Upper lobe of left lung (tissue), 6 donors: ENCODE data around the gene PHF20. TPM values are rescaled to one million over a fixed set of nuclear protein-coding genes. Genes with fewer than 3 reads are reported as not detected.

Experiments
- ATAC-seq, 2 donors: fragments of 200-7000 bp; cut with Tn5 transposase; one replicate each; pipeline ENCODE4 v1.9.1; 2022; ENCODE audit warnings: mild to moderate bottlenecking in 2 of 2, moderate library complexity in 2 of 2; ENCODE audit not compliant: low FRiP score in 2 of 2
- DNase-seq, 2 donors: peaks; one replicate each; pipeline ENCODE4 v3.0.0-alpha.2; 2019 to 2020
- H3K27ac ChIP-seq, 4 donors: fragments of 200-600 bp; sonication (generic); one replicate each; pipeline ENCODE4 v1.5.1; 2016 to 2019
- H3K27me3 ChIP-seq, 4 donors: fragments of 200-600 bp; sonication (generic); one replicate each; pipeline ENCODE4 v1.5.1; 2017 to 2019
- H3K36me3 ChIP-seq, 4 donors: fragments of 200-600 bp; sonication (generic); one replicate each; pipeline ENCODE4 v1.5.1; 2016 to 2019
- H3K4me1 ChIP-seq, 4 donors: fragments of 200-600 bp; sonication (generic); one replicate each; pipeline ENCODE4 v1.5.1; 2018 to 2019
- H3K4me3 ChIP-seq, 4 donors: fragments of 200-600 bp; sonication (generic); one replicate each; pipeline ENCODE4 v1.5.1; 2017 to 2019; ENCODE audit warnings: mild to moderate bottlenecking in 2 of 4, moderate library complexity in 1 of 4
- H3K9me3 ChIP-seq, 4 donors: fragments of 200-600 bp; sonication (generic); one replicate each; pipeline ENCODE4 v1.5.1; 2018 to 2019
- CTCF ChIP-seq, 6 experiments: fragments of 450-650 bp in 4 of 6; fragments of 200-600 bp in 2 of 6; sonication (generic) in 2 of 6; IDR thresholded peaks; one replicate each; pipeline ENCODE4 v1.5.1; 2016 to 2019; ENCODE audit warnings: antibody characterized with exemption in 6 of 6
- EP300 ChIP-seq, 4 donors: sonication (generic); formaldehyde crosslinking; IDR thresholded peaks; one replicate each; pipeline ENCODE4 v1.5.1; 2017; ENCODE audit warnings: antibody characterized with exemption in 4 of 4, control low read depth in 2 of 4
- POLR2A ChIP-seq, 4 donors: fragments of 450-650 bp; IDR thresholded peaks; one replicate each; pipeline ENCODE4 v1.5.1; 2016 to 2017; ENCODE audit warnings: antibody characterized with exemption in 4 of 4, mild to moderate bottlenecking in 2 of 4
- POLR2AphosphoS5 ChIP-seq, 2 donors: sonication (generic); formaldehyde crosslinking; IDR thresholded peaks; one replicate each; pipeline ENCODE4 v1.5.1; 2017; ENCODE audit warnings: antibody characterized with exemption in 2 of 2
- WGBS, 2 donors: methylation state at CpG; one replicate each; pipeline ENCODE4 v1.1.5; 2017 to 2018; 5-methylcytosine and 5-hydroxymethylcytosine counted together
- total RNA-seq, 6 donors: library from RNA; depleted of rRNA in 4 of 6; stranded (reverse); fragments of >200 nt in 4 of 6; gene quantifications; one replicate each; pipeline versions ENCODE4 v1.1.0 to v1.2.1, GENCODE V29; 2016 to 2021
- donor health status: DM: no; HTN: no; CAD: no; lungs with moderate emphysema.
- donor health status: DM: no; HTN: yes; CAD: no; lungs with severe emphysema.

The PHF20 gene
- total RNA-seq, 6 donors from 2014 or later = 29.9 to 65.9 (median 42.5) TPM

DNA sequence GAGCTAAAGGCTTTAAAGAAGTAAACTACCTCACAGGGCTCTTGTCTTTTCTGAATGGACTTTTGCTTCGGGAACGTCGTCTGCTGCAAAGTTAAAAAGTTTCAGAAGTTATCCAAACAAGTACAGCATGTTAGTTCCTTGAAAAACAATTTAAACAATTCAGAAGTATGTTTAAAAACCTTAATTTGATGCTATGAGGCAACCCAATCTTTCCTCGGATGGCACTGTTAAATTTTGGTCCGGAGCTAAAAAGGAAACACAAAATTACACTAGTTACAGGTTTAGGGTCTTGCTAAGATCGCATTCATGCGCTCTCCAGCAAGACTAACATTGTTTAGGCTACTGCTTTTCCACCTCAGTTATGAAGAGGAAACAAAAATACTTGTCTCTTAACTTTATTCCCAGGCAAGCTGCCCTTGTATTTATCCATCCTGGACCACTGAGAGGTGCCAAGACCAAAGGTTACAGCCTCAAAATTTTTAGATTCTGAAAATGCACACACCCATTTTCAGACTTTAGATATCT is 42.5 kb upstream of the PHF20 start:
- H3K27ac ChIP-seq = no peak overlapping the region
- peaks cover 22 to 52% (median 37%) of the 10 kb centered on the region in 4 donors for H3K4me1 ChIP-seq
- H3K9me3 ChIP-seq = no peaks in the 10 kb centered on the region
- H3K27me3 ChIP-seq = no peaks in the 10 kb centered on the region
- ATAC-seq (no peak), DNase-seq (no peak)
- TF ChIP-seq POLR2A (IDR thresholded peaks at IDR 0.05) = no peak
- TF ChIP-seq POLR2AphosphoS5 (IDR thresholded peaks at IDR 0.05) = no peak
- no peak for TF ChIP-seq CTCF (IDR thresholded peaks at IDR 0.05)
- no peak for TF ChIP-seq EP300 (IDR thresholded peaks at IDR 0.05)
- no peak overlapping the region for H3K4me3 ChIP-seq
- 80 to 81% methylated on average over 7 of the region's 7 CpGs for WGBS, 2 donors
- peaks cover 63 to 100% (median 93%) of the 10 kb centered on the region in 4 donors for H3K36me3 ChIP-seq

DNA sequence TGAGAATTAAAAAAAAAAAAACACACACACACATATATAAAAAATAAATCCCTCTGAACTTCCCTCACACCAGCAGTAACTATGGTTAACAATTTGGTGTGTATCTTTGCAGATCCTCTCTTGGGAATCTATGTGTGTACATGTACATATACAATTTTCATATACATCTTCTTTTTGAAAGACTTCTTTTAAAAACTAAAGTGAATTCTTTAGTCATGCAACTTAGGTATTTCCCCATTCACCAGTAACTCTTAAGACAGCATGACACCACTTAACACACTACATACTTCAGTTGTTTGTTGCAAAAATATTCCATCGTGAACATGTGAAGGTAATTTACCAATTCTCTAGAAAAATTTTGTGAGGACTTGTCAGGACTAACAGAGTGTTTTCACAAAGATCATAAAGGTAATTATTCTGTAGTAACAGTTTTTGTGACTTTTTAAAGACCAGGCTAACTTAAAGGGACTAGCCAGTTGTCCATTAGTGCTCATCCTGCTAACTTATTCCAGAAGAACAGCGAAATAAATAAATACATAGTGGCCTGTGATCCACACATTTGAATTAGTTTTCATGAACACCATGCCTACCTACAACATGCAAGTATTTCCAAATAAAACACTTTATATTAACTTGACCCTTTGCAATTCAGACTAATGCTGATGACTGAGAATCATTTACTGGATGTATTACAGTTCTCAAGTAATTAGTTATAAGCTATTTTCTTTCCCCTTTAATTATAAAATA is 41.8 kb upstream of the PHF20 start:
- TF ChIP-seq POLR2AphosphoS5 (IDR thresholded peaks at IDR 0.05) = no peak
- TF ChIP-seq EP300 (IDR thresholded peaks at IDR 0.05) = no peak
- no peak for TF ChIP-seq POLR2A (IDR thresholded peaks at IDR 0.05)

GRCh38 chr20:35730583-35731468 is 41.0 kb upstream of the PHF20 start:
- H3K4me3 ChIP-seq = no peak overlapping the region
- no peak for ATAC-seq
- H3K9me3 ChIP-seq = no peaks in the 10 kb centered on the region
- peaks cover 58 to 100% (median 91%) of the 10 kb centered on the region in 4 donors for H3K36me3 ChIP-seq
- WGBS, 2 donors = 53 to 56% methylated on average over 4 of the region's 4 CpGs
- H3K27me3 ChIP-seq = no peaks in the 10 kb centered on the region
- no peak for DNase-seq
- no peak for TF ChIP-seq POLR2A (IDR thresholded peaks at IDR 0.05)
- TF ChIP-seq POLR2AphosphoS5 (IDR thresholded peaks at IDR 0.05) = no peak
- TF ChIP-seq CTCF (IDR thresholded peaks at IDR 0.05) = no peak
- no peak for TF ChIP-seq EP300 (IDR thresholded peaks at IDR 0.05)
- H3K27ac ChIP-seq = peak overlapping the region in 1 of 4 donors; percentile 14
- peaks cover 36 to 67% (median 52%) of the 10 kb centered on the region in 4 donors for H3K4me1 ChIP-seq

More for the DNA sequence above, 41.8 kb upstream of the PHF20 start:
- no peaks in the 10 kb centered on the region for H3K27me3 ChIP-seq
- no peak for DNase-seq
- H3K4me3 ChIP-seq = no peak overlapping the region
- peaks cover 57 to 100% (median 92%) of the 10 kb centered on the region in 4 donors for H3K36me3 ChIP-seq
- H3K4me1 ChIP-seq = peaks cover 28 to 58% (median 44%) of the 10 kb centered on the region in 4 donors
- 71 to 77% methylated on average over 2 of the region's 2 CpGs for WGBS, 2 donors
- H3K9me3 ChIP-seq = no peaks in the 10 kb centered on the region
- ATAC-seq = no peak
- H3K27ac ChIP-seq = peak overlapping the region in 1 of 4 donors; percentile 14

GRCh38 chr20:35731469-35731788 is 40.4 kb upstream of the PHF20 start:
- Histone ChIP-seq H3K4me1 (peaks cover 42 to 73% (median 58%) of the 10 kb centered on the region in 4 donors), H3K27me3 (no peaks in the 10 kb centered on the region)

More at GRCh38 chr20:35731469-35731788, 40.4 kb upstream of the PHF20 start:
- WGBS, 2 donors = 48 to 55% methylated on average over 2 of the region's 2 CpGs
- DNase-seq (no peak), ATAC-seq (no peak)
- no peak overlapping the region for H3K27ac ChIP-seq
- H3K9me3 ChIP-seq = no peaks in the 10 kb centered on the region
- no peak overlapping the region for H3K4me3 ChIP-seq
- peaks cover 59 to 100% (median 91%) of the 10 kb centered on the region in 4 donors for H3K36me3 ChIP-seq
- TF ChIP-seq POLR2A (IDR thresholded peaks at IDR 0.05) (no peak), EP300 (IDR thresholded peaks at IDR 0.05) (no peak), CTCF (IDR thresholded peaks at IDR 0.05) (no peak), POLR2AphosphoS5 (IDR thresholded peaks at IDR 0.05) (no peak)
